Metanephros (tissue), 1 donor: ENCODE data around the gene ANKRD36B. TPM values are rescaled to one million over a fixed set of nuclear protein-coding genes. Genes with fewer than 3 reads are reported as not detected.

Source experiments
- total RNA-seq: library from RNA; depleted of rRNA; stranded (reverse); fragments of >200 nt; gene quantifications from one replicate; pipeline ENCODE4 v1.2.3, GENCODE V29; 2014

ANKRD36B gene
- 75.7 TPM for total RNA-seq

DNA sequence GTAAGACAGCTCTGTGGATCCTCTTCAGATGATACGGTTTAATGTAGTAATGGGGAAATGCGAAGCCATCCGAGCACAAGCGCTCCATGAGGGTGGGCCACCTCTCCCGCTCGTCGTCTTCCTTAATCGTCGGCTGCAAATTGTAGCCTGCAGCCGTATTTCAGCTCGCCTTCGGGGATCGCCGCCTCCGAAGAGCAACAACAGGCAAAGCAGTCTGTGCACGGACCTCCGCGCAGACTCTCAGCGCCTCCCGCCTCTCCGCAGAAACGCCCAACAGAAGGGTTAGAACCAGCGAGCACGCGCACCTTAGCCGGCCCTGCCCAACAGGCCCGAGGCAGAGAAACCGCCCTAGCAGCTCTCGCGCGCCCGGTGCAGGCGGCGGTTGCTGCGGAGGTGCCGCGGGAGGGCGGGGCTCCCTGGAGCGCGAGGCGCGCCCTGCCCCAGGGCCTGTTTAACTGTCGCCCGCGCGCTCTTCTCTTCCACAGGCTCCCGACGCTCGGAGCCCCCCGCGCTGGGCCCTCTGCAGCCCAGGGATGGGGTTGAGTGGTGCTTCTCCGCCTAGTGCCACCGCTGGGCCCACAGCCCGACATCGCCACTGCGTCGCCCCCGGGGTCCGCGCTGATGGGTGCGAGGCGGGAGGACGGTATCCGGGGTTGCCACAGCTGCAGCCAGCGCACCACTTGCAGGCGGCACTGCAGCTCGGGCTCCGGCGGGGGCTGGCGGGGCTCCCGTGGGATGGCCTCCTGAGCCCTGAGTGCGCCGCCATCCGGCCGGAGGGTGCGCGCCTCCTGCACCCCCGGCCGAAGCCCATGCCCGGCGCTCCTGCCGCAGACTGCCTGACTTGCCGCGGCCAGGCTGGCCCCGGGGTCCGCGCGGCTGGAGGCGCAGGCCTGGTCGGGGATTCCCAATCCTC, at the start of gene ANKRD36B:
Gene ANKRD36B (minus strand): TSS at position 280 of the 913 bp plus-strand sequence. CDS start 192 bp downstream, at position 88.

Other genes starting within 250 kb of the ANKRD36B start
- gene COX5B, start 56.2 kb upstream of the ANKRD36B start, total RNA-seq: 272 TPM
- 52.1 TPM for gene ACTR1B, start 74.2 kb upstream of the ANKRD36B start, total RNA-seq
- 8.4 TPM for gene C2orf92, start 79.8 kb upstream of the ANKRD36B start, total RNA-seq
- gene ZAP70, start 123.7 kb upstream of the ANKRD36B start, total RNA-seq: 4.3 TPM